Lung (tissue), 12 donors: ENCODE results near the gene CARD11. TPM values are rescaled to one million over a fixed set of nuclear protein-coding genes. Genes with fewer than 3 reads are reported as not detected.

Experiments
- ATAC-seq: fragments of 200-7000 bp; cut with Tn5 transposase; one replicate; pipeline ENCODE4 v1.9.1; 2020; ENCODE audit warnings: moderate number of reproducible peaks; ENCODE audit not compliant: insufficient read depth, low FRiP score
- DNase-seq, 3 donors: peaks; one replicate each; pipeline ENCODE4 v3.0.0-alpha.2; 2013 to 2017
- H3K27ac ChIP-seq, 2 donors: one replicate each; pipeline ENCODE4 v1.5.1; 2013; ENCODE audit warnings: mild to moderate bottlenecking in 2 of 2, moderate library complexity in 2 of 2, control low read depth in 1 of 2, inconsistent platforms in 1 of 2, low read depth in 1 of 2, low read length in 1 of 2
- H3K27me3 ChIP-seq, 3 donors: one replicate each; pipeline ENCODE4 v1.5.1; 2013; ENCODE audit warnings: low read length in 2 of 3; ENCODE audit not compliant: control insufficient read depth in 3 of 3, insufficient read depth in 3 of 3
- H3K36me3 ChIP-seq, 4 donors: one replicate each; pipeline ENCODE4 v1.5.1; 2013; ENCODE audit warnings: low read length in 4 of 4, mild to moderate bottlenecking in 1 of 4, moderate library complexity in 1 of 4; ENCODE audit not compliant: control insufficient read depth in 4 of 4, insufficient read depth in 4 of 4
- H3K4me1 ChIP-seq, 5 donors: one replicate each; pipeline ENCODE4 v1.5.1; 2013; ENCODE audit warnings: low read length in 5 of 5, mild to moderate bottlenecking in 2 of 5, moderate library complexity in 1 of 5; ENCODE audit not compliant: control insufficient read depth in 5 of 5, insufficient read depth in 5 of 5
- H3K4me3 ChIP-seq: one replicate; pipeline ENCODE4 v1.5.1; 2013; ENCODE audit warnings: mild to moderate bottlenecking, control low read depth, moderate library complexity
- H3K9ac ChIP-seq, 2 donors: one replicate each; pipeline ENCODE4 v1.5.1; 2013; ENCODE audit warnings: low read length in 2 of 2, control low read depth in 1 of 2; ENCODE audit not compliant: insufficient read depth in 1 of 2
- H3K9me3 ChIP-seq, 4 donors: one replicate each; pipeline ENCODE4 v1.5.1; 2013; ENCODE audit warnings: low read length in 3 of 4, mild to moderate bottlenecking in 1 of 4, moderate library complexity in 1 of 4; ENCODE audit not compliant: control insufficient read depth in 4 of 4, insufficient read depth in 3 of 4
- CTCF ChIP-seq: IDR thresholded peaks from 2 replicates; pipeline ENCODE4 v1.5.1; 2012; ENCODE audit warnings: mild to moderate bottlenecking; ENCODE audit errors: control extremely low read depth, extremely low read depth
- WGBS, 2 donors: extraction: QIAGEN DNeasy Blood & Tissue Kit; methylation state at CpG; one replicate each; pipeline ENCODE4 v1.1.7; 2013; 5-methylcytosine and 5-hydroxymethylcytosine counted together
- polyA plus RNA-seq, 2 donors: library from polyadenylated mRNA; stranded (reverse); fragments of 200-250 nt; gene quantifications; one replicate each; pipeline ENCODE4 v1.2.1, GENCODE V29; 2013
- total RNA-seq, 2 donors: library from RNA; depleted of rRNA in 1 of 2; stranded (reverse); fragments of >200 nt in 1 of 2; gene quantifications; one replicate each; pipeline ENCODE4 v1.2.1, GENCODE V29; 2014 to 2021
- donor health status: control.
- donor health status: control.
- donor health status: Bipolar disorder and iron deficiency.
- donor health status: healthy.
- donor health status: DM: yes; HTN: yes; CAD: no.

Gene CARD11
- total and polyA plus RNA-seq, 4 donors, result 1.5 to 4.3 (median 3.7) TPM

GRCh38 chr7:2975821-2976371, 67.8 kb downstream of the CARD11 start:
- no peak for ATAC-seq
- H3K36me3 ChIP-seq, result no peaks in the 10 kb centered on the region
- TF ChIP-seq CTCF, result no peak

DNA sequence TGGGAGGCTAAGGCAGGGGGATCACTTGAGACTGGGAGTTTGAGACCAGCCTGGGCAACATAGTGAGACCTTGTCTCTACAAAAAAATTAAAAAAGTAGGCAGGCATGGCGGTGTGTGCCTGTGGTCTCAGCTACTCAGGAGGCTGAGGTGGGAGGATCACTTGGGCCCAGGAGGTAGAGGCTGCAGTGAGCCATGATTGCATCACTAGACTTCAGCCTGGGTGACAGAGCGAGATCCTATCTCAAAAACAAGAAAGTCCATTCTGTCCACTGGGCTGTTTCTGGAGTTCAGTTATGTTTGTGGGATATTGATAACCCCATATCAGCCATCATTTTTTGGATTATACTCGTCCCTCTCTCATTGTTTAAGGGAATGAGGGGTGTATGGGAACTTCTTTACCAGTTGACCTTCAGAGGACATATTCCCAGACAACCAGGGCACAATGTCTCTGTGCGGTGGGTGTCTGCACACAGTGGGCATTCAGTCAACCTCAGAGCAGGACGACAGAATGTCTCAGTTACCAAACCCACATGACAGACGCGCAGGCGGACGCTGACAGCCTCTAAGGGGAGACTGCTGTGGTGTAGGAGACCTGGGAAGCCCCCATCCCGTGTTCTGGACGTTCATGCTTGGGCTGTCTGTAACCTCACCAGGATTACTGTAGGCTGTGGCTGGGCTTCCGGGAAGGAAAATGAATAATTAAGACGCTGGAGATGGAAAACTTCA, 69.4 kb downstream of the CARD11 start:
- DNase-seq (no peak), ATAC-seq (no peak)
- no peak overlapping the region for H3K4me3 ChIP-seq
- peaks cover 0 to 3% (median 0%) of the 10 kb centered on the region in 3 donors for H3K27me3 ChIP-seq
- H3K4me1 ChIP-seq, result peaks cover 0 to 3% (median 0%) of the 10 kb centered on the region in 5 donors
- H3K27ac ChIP-seq, result no peak overlapping the region
- no peaks in the 10 kb centered on the region for H3K9me3 ChIP-seq
- no peak overlapping the region for H3K9ac ChIP-seq
- H3K36me3 ChIP-seq, result no peaks in the 10 kb centered on the region
- 89 to 90% methylated on average over 13 of the region's 13 CpGs for WGBS, 2 donors
- TF ChIP-seq CTCF, result no peak

More at GRCh38 chr7:2975821-2976371, 67.8 kb downstream of the CARD11 start:
- no peaks in the 10 kb centered on the region for H3K9me3 ChIP-seq
- no peak overlapping the region for H3K9ac ChIP-seq
- no peak overlapping the region for H3K27ac ChIP-seq
- WGBS, 2 donors, result 70 to 79% methylated on average over 11 of the region's 11 CpGs
- H3K4me1 ChIP-seq, result peaks cover 0 to 3% (median 0%) of the 10 kb centered on the region in 5 donors
- no peak for DNase-seq
- H3K27me3 ChIP-seq, result peaks cover 0 to 3% (median 0%) of the 10 kb centered on the region in 3 donors
- no peak overlapping the region for H3K4me3 ChIP-seq

DNA sequence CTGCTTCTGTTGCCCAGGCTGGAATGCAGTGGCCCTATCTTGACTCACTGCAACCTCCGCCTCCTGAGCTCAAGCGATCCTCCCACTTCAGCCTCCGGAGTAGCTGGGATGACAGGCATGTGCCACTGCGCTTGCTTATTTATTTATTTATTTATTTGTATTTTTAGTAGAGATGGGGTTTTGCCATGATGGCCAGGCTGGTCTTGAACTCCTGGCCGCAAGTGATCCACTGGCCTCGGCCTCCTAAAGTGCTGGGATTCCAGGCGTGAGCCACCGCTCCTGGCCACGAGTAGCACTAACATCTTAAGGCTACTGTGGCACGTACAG, 70.9 kb downstream of the CARD11 start:
- H3K27ac ChIP-seq, result no peak overlapping the region
- peaks cover 0 to 3% (median 0%) of the 10 kb centered on the region in 4 donors for H3K9me3 ChIP-seq
- H3K4me1 ChIP-seq, result no peaks in the 10 kb centered on the region
- H3K9ac ChIP-seq, result no peak overlapping the region
- ATAC-seq (no peak), DNase-seq (no peak)
- H3K4me3 ChIP-seq, result no peak overlapping the region
- TF ChIP-seq CTCF, result no peak
- 93% methylated on average over 10 of the region's 10 CpGs for WGBS, 2 donors
- no peaks in the 10 kb centered on the region for H3K27me3 ChIP-seq
- H3K36me3 ChIP-seq, result no peaks in the 10 kb centered on the region
